B cell (primary cell): ENCODE data around the gene SNRPD2. TPM values are rescaled to one million over a fixed set of nuclear protein-coding genes. Genes with fewer than 3 reads are reported as not detected.

Source experiments
- ATAC-seq: fragments of 200-7000 bp; cut with Tn5 transposase; one replicate; pipeline ENCODE4 v1.10.0; 2021; ENCODE audit warnings: low read depth, mild to moderate bottlenecking, moderate number of reproducible peaks, moderate library complexity
- CTCF ChIA-PET: fragments of 350-600 bp; sonication (Branson Sonifier 250); formaldehyde crosslinking; loops from one replicate; lab custom pipeline; 2021; ENCODE audit warnings: antibody characterized with exemption, inconsistent platforms; lab: Charles Lee
- POLR2A ChIA-PET: fragments of 350-600 bp; sonication (Branson Sonifier 250); formaldehyde crosslinking; loops from one replicate; lab custom pipeline; 2021; ENCODE audit warnings: antibody characterized with exemption; lab: Charles Lee
- DNase-seq: peaks from one replicate; pipeline ENCODE4 v3.0.0; 2013
- H2AFZ ChIP-seq: 2 replicates; pipeline ENCODE4 v1.6.1; 2012; ENCODE audit warnings: mild to moderate bottlenecking, low read depth, low read length; ENCODE audit not compliant: insufficient read depth, poor library complexity, severe bottlenecking
- H3K27ac ChIP-seq, 2 donors: 1 replicate in 1 of 2; 2 replicates in 1 of 2; pipeline ENCODE4 v1.5.1; 2012 to 2013; ENCODE audit warnings: low read length in 2 of 2, mild to moderate bottlenecking in 2 of 2, moderate library complexity in 1 of 2
- H3K27me3 ChIP-seq, 4 experiments: fragments of 200-600 bp in 1 of 4; sonication (generic) in 1 of 4; replicated peaks in 1 of 4; 1 replicate in 2 of 4; 2 replicates in 2 of 4; pipeline versions ENCODE4 v1.6.1 to v1.7.0; 2013 to 2016; ENCODE audit warnings: low read length in 3 of 4, mild to moderate bottlenecking in 2 of 4, mixed read lengths in 1 of 4, moderate library complexity in 1 of 4; ENCODE audit not compliant: insufficient read depth in 4 of 4, control insufficient read depth in 3 of 4; ENCODE audit errors: control extremely low read depth in 1 of 4
- H3K36me3 ChIP-seq, 2 experiments: replicated peaks in 1 of 2; 1 replicate in 1 of 2; 2 replicates in 1 of 2; pipeline versions ENCODE4 v1.6.1 to v1.7.1; 2013; ENCODE audit warnings: low read length in 1 of 2; ENCODE audit not compliant: insufficient read depth in 2 of 2, control insufficient read depth in 1 of 2; ENCODE audit errors: control extremely low read depth in 1 of 2, extremely low read depth in 1 of 2
- H3K4me1 ChIP-seq, 2 donors: fragments of 200-600 bp in 1 of 2; sonication (generic) in 1 of 2; 1 replicate in 1 of 2; 2 replicates in 1 of 2; pipeline versions ENCODE4 v1.5.1 to v1.6.1; 2013 to 2017; ENCODE audit warnings: low read length in 2 of 2; ENCODE audit not compliant: control insufficient read depth in 2 of 2, insufficient read depth in 2 of 2
- H3K4me2 ChIP-seq: replicated peaks from 2 replicates; pipeline ENCODE3; 2012; ENCODE audit warnings: mild to moderate bottlenecking, low read depth, low read length; ENCODE audit not compliant: poor library complexity, severe bottlenecking
- H3K4me3 ChIP-seq, 5 experiments: fragments of 200-600 bp in 1 of 5; sonication (generic) in 1 of 5; 1 replicate in 3 of 5; 2 replicates in 2 of 5; pipeline versions ENCODE4 v1.5.1 to v1.7.0; 2011 to 2016; ENCODE audit warnings: low read length in 4 of 5, mild to moderate bottlenecking in 4 of 5, low read depth in 2 of 5, control low read depth in 1 of 5, moderate library complexity in 1 of 5; ENCODE audit not compliant: insufficient read depth in 1 of 5; ENCODE audit errors: control extremely low read depth in 1 of 5, extremely low read depth in 1 of 5
- H3K79me2 ChIP-seq: fragments of 200-600 bp; sonication (generic); one replicate; pipeline ENCODE4 v1.6.0; 2016; ENCODE audit warnings: low read length; ENCODE audit not compliant: control insufficient read depth, insufficient read depth
- H3K9ac ChIP-seq: fragments of 200-600 bp; sonication (generic); 2 replicates; pipeline ENCODE4 v1.6.1; 2017; ENCODE audit warnings: mild to moderate bottlenecking, low read length, moderate library complexity
- H3K9me3 ChIP-seq, 3 donors: one replicate each; pipeline versions ENCODE4 v1.6.1 to v1.7.1; 2013; ENCODE audit warnings: low read length in 2 of 3; ENCODE audit not compliant: control insufficient read depth in 2 of 3, insufficient read depth in 1 of 3; ENCODE audit errors: control extremely low read depth in 1 of 3
- H4K20me1 ChIP-seq: 2 replicates; pipeline ENCODE4 v1.6.0; 2012; ENCODE audit warnings: mild to moderate bottlenecking, low read length; ENCODE audit not compliant: insufficient read depth, control insufficient read depth, poor library complexity, severe bottlenecking
- H3K27ac Mint-ChIP-seq: one replicate; pipeline ENCODE4 v1.8.0; 2021; ENCODE audit warnings: mixed read lengths
- H3K27me3 Mint-ChIP-seq: one replicate; pipeline ENCODE4 v1.8.0; 2021; ENCODE audit warnings: mixed read lengths
- H3K4me1 Mint-ChIP-seq: one replicate; pipeline ENCODE4 v1.8.0; 2021; ENCODE audit warnings: mixed read lengths
- H3K4me3 Mint-ChIP-seq: one replicate; pipeline ENCODE4 v1.8.0; 2021; ENCODE audit warnings: mixed read lengths
- H3K9me3 Mint-ChIP-seq: one replicate; pipeline ENCODE4 v1.8.0; 2022; ENCODE audit warnings: mixed read lengths; ENCODE audit not compliant: insufficient read depth
- EZH2 ChIP-seq: IDR thresholded peaks from 2 replicates; pipeline ENCODE4 v1.6.1; 2012; ENCODE audit warnings: borderline replicate concordance, low read depth, mild to moderate bottlenecking, moderate library complexity, low read length; ENCODE audit not compliant: insufficient read depth, poor library complexity, severe bottlenecking
- WGBS: methylation state at CpG from one replicate; pipeline ENCODE4 v1.1.5; 2013; ENCODE audit warnings: missing lambda C conversion rate; ENCODE audit not compliant: insufficient coverage; 5-methylcytosine and 5-hydroxymethylcytosine counted together
- intact Hi-C: fragments of 100-400 bp; cut with micrococcal nuclease; formaldehyde crosslinking; loops from one replicate; pipeline ENCODE4 v1.10.0; 2022
- polyA plus RNA-seq: library from polyadenylated mRNA; depleted of rRNA; stranded (reverse); fragments of >200 nt; gene quantifications from 2 replicates; pipeline ENCODE4 v1.2.3, GENCODE V29; 2012
- total RNA-seq, 2 donors: library from RNA; stranded (reverse); fragments of 120-200 nt in 1 of 2; gene quantifications; 1 replicate in 1 of 2; 2 replicates in 1 of 2; pipeline versions ENCODE4 v1.2.3 to v1.2.4, GENCODE V29; 2013 to 2022
- TF ChIP-seq, protein P1 (sequence below): fragments of 200-600 bp; IDR thresholded peaks from one replicate; pipeline ENCODE4 v1.8.0; 2022; ENCODE audit warnings: antibody characterized with exemption, mild to moderate bottlenecking

The SNRPD2 gene
- total and polyA plus RNA-seq, 2 donors (not counting 1 experiment from before 2014, with no cell fraction given), result 241 to 368 TPM

DNA sequence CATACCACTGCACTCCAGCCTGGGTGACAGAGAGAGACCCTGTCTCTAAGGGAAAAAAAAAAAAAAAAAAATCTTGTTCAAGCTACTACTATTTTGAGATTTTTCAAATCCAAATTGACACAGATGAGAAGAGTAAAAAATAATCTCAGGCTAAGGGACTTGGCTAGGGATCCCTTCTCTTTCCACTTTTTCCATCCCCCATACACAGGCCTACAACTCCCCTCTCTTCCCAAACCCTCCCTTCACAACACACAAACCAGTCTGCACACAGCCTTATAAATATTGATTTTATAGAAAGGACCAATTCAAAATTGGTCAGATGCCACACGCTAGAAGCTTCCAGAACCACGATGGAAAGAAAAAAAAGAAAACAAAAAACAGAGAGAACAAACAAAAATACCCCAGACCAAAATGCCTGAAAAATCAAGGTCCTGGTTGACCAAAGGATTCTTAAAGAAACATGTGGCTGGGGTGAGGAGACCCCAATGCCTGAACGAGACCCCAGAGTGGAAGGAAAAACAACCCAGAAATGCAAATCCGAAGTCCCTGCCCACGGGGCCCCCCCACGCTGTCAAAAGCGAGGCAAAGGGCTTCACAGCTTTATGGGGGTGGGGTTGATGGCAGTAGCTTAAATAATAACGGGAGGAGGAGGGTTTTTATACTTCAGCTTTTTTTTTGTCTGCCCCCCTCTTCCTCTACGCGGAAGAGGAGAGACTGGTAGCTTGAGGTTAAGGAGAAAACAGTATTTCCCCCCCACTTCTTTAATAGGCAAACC is 18.8 kb upstream of the SNRPD2 start:
- H3K4me1 Mint-ChIP-seq, result peaks cover 38% of the 10 kb centered on the region
- ATAC-seq (no peak), DNase-seq (no peak)
- no peaks in the 10 kb centered on the region for H3K27me3 Mint-ChIP-seq
- Histone ChIP-seq H3K4me1 (peaks cover 14 to 24% of the 10 kb centered on the region in 2 donors), H3K4me2 (no peak overlapping the region), H3K36me3 (peaks cover 0 to 18% of the 10 kb centered on the region in 2 experiments), H3K4me3 (no peak overlapping the region), H3K79me2 (peaks cover 67% of the 10 kb centered on the region), H4K20me1 (peaks cover 32% of the 10 kb centered on the region), H3K27ac (no peak overlapping the region), H3K9me3 (no peaks in the 10 kb centered on the region), H2AFZ (no peak overlapping the region), H3K27me3 (no peaks in the 10 kb centered on the region), H3K9ac (no peak overlapping the region)
- CTCF ChIA-PET, result interaction anchor here (0.6 to 1.1 kb wide), 4 partner anchors 18 to 309 kb away, joined by 3 to 4 read pairs (median 3); partner anchors contain the start of genes FBXO46 and QPCTL
- intact Hi-C loops, result no loop called here
- H3K4me3 Mint-ChIP-seq, result no peak overlapping the region
- TF ChIP-seq, protein P1, sequence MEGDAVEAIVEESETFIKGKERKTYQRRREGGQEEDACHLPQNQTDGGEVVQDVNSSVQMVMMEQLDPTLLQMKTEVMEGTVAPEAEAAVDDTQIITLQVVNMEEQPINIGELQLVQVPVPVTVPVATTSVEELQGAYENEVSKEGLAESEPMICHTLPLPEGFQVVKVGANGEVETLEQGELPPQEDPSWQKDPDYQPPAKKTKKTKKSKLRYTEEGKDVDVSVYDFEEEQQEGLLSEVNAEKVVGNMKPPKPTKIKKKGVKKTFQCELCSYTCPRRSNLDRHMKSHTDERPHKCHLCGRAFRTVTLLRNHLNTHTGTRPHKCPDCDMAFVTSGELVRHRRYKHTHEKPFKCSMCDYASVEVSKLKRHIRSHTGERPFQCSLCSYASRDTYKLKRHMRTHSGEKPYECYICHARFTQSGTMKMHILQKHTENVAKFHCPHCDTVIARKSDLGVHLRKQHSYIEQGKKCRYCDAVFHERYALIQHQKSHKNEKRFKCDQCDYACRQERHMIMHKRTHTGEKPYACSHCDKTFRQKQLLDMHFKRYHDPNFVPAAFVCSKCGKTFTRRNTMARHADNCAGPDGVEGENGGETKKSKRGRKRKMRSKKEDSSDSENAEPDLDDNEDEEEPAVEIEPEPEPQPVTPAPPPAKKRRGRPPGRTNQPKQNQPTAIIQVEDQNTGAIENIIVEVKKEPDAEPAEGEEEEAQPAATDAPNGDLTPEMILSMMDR, result no peak
- no peak for TF ChIP-seq EZH2
- H3K27ac Mint-ChIP-seq, result no peak overlapping the region
- no peaks in the 10 kb centered on the region for H3K9me3 Mint-ChIP-seq
- POLR2A ChIA-PET, result no interaction called here
- WGBS, result 100% methylated on average over 1 of the region's 10 CpGs
